ENCODE results near the gene KDELR3. TPM values are rescaled to one million over a fixed set of nuclear protein-coding genes. Genes with fewer than 3 reads are reported as not detected.

KDELR3 gene
- total RNA-seq, 2 experiments from 2014 or later, result not detected

DNA sequence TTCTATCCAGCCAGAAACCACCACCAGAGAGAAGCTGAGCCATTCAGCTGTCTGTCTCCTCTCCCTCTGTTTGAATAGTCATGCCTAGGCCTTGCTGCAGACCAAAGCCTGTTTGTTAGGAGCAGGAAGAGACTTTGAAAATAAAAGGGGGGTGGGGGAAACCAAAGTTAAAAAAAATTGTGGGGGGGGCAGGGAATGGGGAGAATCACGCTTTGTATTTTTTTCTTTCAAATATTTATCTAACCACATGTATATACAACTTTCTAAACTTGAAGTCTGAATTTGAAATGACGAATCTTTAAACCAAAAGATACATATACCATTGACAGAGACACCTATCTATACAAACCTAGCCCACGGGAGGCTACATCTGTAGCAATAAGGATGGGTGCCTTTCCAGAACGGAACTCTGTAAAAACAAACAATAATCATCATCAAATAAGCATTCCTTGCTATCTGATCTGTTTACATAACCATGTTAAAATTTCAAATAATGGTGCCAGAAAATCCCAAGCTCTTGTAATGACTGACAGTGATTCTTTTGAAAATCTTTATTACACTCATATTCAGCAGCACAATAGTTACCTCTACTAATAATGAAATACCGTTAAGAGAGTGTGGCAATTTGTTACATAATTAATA is 23.9 kb downstream of the KDELR3 start:
- TF ChIP-seq, protein P1, sequence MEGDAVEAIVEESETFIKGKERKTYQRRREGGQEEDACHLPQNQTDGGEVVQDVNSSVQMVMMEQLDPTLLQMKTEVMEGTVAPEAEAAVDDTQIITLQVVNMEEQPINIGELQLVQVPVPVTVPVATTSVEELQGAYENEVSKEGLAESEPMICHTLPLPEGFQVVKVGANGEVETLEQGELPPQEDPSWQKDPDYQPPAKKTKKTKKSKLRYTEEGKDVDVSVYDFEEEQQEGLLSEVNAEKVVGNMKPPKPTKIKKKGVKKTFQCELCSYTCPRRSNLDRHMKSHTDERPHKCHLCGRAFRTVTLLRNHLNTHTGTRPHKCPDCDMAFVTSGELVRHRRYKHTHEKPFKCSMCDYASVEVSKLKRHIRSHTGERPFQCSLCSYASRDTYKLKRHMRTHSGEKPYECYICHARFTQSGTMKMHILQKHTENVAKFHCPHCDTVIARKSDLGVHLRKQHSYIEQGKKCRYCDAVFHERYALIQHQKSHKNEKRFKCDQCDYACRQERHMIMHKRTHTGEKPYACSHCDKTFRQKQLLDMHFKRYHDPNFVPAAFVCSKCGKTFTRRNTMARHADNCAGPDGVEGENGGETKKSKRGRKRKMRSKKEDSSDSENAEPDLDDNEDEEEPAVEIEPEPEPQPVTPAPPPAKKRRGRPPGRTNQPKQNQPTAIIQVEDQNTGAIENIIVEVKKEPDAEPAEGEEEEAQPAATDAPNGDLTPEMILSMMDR (conservative IDR thresholded peaks at IDR 0.05; ENCODE audit: low read length), result no peak
- TF ChIP-seq EZH2phosphoT487 (IDR thresholded peaks at IDR 0.05; ENCODE audit: borderline replicate concordance, low read depth, low read length), result no peak
- POLR2A ChIA-PET, result interaction anchor here (0.5 to 0.9 kb wide), 2 partner anchors 12 to 136 kb away, joined by 3 read pairs; no protein-coding TSS in a partner anchor

DNA sequence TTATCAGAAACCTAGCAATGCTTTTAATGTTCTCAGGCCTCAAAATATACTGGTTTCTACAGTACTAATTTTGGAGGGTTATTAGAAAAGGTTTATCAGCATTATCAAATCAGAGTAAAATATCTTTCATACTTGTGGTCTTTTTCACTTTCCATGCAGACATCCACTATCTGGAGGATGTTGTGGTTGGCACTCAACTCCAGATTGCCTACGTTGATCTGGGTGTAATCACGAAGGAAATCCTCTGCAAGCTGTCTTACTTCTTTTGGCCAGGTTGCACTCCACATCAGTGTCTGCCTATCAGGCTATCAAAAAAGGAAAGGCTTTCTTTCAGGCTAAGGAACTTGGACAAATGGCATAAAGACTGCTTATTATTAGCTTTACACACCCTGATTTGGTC is 26.6 kb downstream of the KDELR3 start:
- no peaks in the 10 kb centered on the region for H3K9me2 ChIP-seq (ENCODE audit: insufficient read depth, low read length)
- no peak overlapping the region for H3K4me3 ChIP-seq (ENCODE audit: low read depth, low read length, poor library complexity, severe bottlenecking)
- no peak overlapping the region for H3K27ac ChIP-seq (ENCODE audit: low read depth, low read length, poor library complexity, severe bottlenecking)
- TF ChIP-seq, protein P1 (conservative IDR thresholded peaks at IDR 0.05; ENCODE audit: low read length), result no peak
- TF ChIP-seq EZH2phosphoT487 (IDR thresholded peaks at IDR 0.05; ENCODE audit: borderline replicate concordance, low read depth, low read length), result no peak
- no peaks in the 10 kb centered on the region for H3K9me3 ChIP-seq (ENCODE audit: low read length)
- peaks cover 100% of the 10 kb centered on the region for H3K36me3 ChIP-seq (ENCODE audit: insufficient read depth, low read length)
- no peak for DNase-seq (ENCODE audit: low spot score)
- intact Hi-C loops (cut with micrococcal nuclease; ENCODE audit: unreplicated experiment), result no loop called here
- no peak overlapping the region for H2AFZ ChIP-seq (ENCODE audit: low read length)
- BruUV-seq (replicated peaks), result no TSS peak
- ChIA-PET POLR2A (no interaction called here), CTCF (ENCODE audit: unreplicated experiment) (no interaction called here)
- no peaks in the 10 kb centered on the region for H3K4me1 ChIP-seq (ENCODE audit: insufficient read depth, low read length, poor library complexity, severe bottlenecking)
- no peak overlapping the region for H3K4me2 ChIP-seq (ENCODE audit: low read length)
- H4K20me1 ChIP-seq (ENCODE audit: insufficient read depth, low read length), result peaks cover 15% of the 10 kb centered on the region
- H3K79me2 ChIP-seq (ENCODE audit: insufficient read depth, low read depth, low read length), result peaks cover 30% of the 10 kb centered on the region; the same call in 1 of the 2 replicates

More for the DNA sequence above, 23.9 kb downstream of the KDELR3 start:
- peaks cover 9% of the 10 kb centered on the region; the same call in 1 of the 2 replicates for H4K20me1 ChIP-seq (ENCODE audit: insufficient read depth, low read length)
- DNase-seq (ENCODE audit: low spot score), result no peak
- intact Hi-C loops (cut with micrococcal nuclease; ENCODE audit: unreplicated experiment), result no loop called here
- H2AFZ ChIP-seq (ENCODE audit: low read length), result no peak overlapping the region
- H3K4me2 ChIP-seq (ENCODE audit: low read length), result no peak overlapping the region
- BruUV-seq (replicated peaks), result no TSS peak
- peaks cover 9% of the 10 kb centered on the region; the same call in 1 of the 2 replicates for H3K79me2 ChIP-seq (ENCODE audit: insufficient read depth, low read depth, low read length)
- no peak overlapping the region for H3K4me3 ChIP-seq (ENCODE audit: low read depth, low read length, poor library complexity, severe bottlenecking)
- H3K36me3 ChIP-seq (ENCODE audit: insufficient read depth, low read length), result peaks cover 99% of the 10 kb centered on the region
- CTCF ChIA-PET (ENCODE audit: unreplicated experiment), result no interaction called here
- H3K27ac ChIP-seq (ENCODE audit: low read depth, low read length, poor library complexity, severe bottlenecking), result no peak overlapping the region
- H3K9me3 ChIP-seq (ENCODE audit: low read length), result no peaks in the 10 kb centered on the region
- no peaks in the 10 kb centered on the region for H3K9me2 ChIP-seq (ENCODE audit: insufficient read depth, low read length)
- H3K4me1 ChIP-seq (ENCODE audit: insufficient read depth, low read length, poor library complexity, severe bottlenecking), result no peaks in the 10 kb centered on the region

DNA sequence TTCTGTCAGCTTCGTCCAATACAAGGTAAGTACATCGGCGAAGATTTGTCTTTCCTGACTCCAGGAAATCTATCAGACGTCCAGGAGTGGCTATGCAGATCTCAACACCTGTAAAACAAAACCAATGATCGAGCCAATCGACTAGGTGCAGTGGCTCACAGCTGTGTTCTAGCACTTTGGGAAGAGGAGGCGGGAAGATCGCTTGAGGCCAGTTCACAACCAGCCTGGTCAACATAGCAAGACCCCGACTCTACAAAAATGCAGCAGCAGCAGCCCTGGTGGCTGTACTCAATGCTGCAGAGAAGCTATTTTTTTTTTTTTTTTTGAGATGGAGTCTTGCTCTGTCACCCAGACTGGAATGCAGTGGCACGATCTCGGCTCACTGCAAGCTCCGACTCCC is 27.0 kb downstream of the KDELR3 start:
- intact Hi-C loops (cut with micrococcal nuclease; ENCODE audit: unreplicated experiment), result no loop called here
- Histone ChIP-seq H4K20me1 (ENCODE audit: insufficient read depth, low read length) (peaks cover 13% of the 10 kb centered on the region), H3K4me3 (ENCODE audit: low read depth, low read length, poor library complexity, severe bottlenecking) (no peak overlapping the region), H2AFZ (ENCODE audit: low read length) (no peak overlapping the region), H3K36me3 (ENCODE audit: insufficient read depth, low read length) (peaks cover 100% of the 10 kb centered on the region), H3K9me2 (ENCODE audit: insufficient read depth, low read length) (no peaks in the 10 kb centered on the region), H3K4me2 (ENCODE audit: low read length) (no peak overlapping the region), H3K4me1 (ENCODE audit: insufficient read depth, low read length, poor library complexity, severe bottlenecking) (no peaks in the 10 kb centered on the region), H3K79me2 (ENCODE audit: insufficient read depth, low read depth, low read length) (peaks cover 34% of the 10 kb centered on the region; the same call in 1 of the 2 replicates), H3K27ac (ENCODE audit: low read depth, low read length, poor library complexity, severe bottlenecking) (no peak overlapping the region), H3K9me3 (ENCODE audit: low read length) (no peaks in the 10 kb centered on the region)
- TF ChIP-seq, protein P1 (conservative IDR thresholded peaks at IDR 0.05; ENCODE audit: low read length), result no peak
- no peak for TF ChIP-seq EZH2phosphoT487 (IDR thresholded peaks at IDR 0.05; ENCODE audit: borderline replicate concordance, low read depth, low read length)
- POLR2A ChIA-PET, result no interaction called here
- CTCF ChIA-PET (ENCODE audit: unreplicated experiment), result no interaction called here
- no TSS peak for BruUV-seq (replicated peaks)
- DNase-seq (ENCODE audit: low spot score), result no peak

Measured in OCI-LY7 (cell line).